A549 (cell line): ENCODE data around the gene MEPCE. TPM values are rescaled to one million over a fixed set of nuclear protein-coding genes. Genes with fewer than 3 reads are reported as not detected.

Experiments used
- ATAC-seq, 2 experiments: fragments of 200-7000 bp in 1 of 2; fragments of >200 bp in 1 of 2; cut with Nextera tagmentation in 1 of 2; cut with Tn5 transposase in 1 of 2; 3 replicates each; pipeline versions ENCODE4 v1.8.0 to v1.9.1; 2018 to 2020; ENCODE audit warnings: mild to moderate bottlenecking in 1 of 2, moderate library complexity in 1 of 2
- CTCF ChIA-PET: fragments of 300-600 bp; sonication (Branson Sonifier 250); formaldehyde crosslinking; extraction: SDS; loops from one replicate; lab custom pipeline; 2021; ENCODE audit warnings: antibody characterized with exemption, inconsistent platforms; lab: Yijun Ruan, JAX
- POLR2A ChIA-PET: fragments of 350-600 bp; formaldehyde crosslinking; extraction: SDS; loops from one replicate; lab custom pipeline; 2021; ENCODE audit warnings: antibody characterized with exemption, inconsistent platforms; lab: Yijun Ruan, JAX
- DNase-seq, 2 experiments: peaks; one replicate each; pipeline versions ENCODE4 v3.0.0 to v3.0.0-alpha.2; 2011 to 2016; ENCODE audit warnings: low read depth in 1 of 2, low spot score in 1 of 2
- FAIRE-seq: peaks from 2 replicates; lab custom pipeline; 2011; peaks lifted over from hg19 to GRCh38; lab: Jason Lieb, UNC
- H3K27ac ChIP-seq, 2 experiments: fragments of >200 bp; sonication (Bioruptor Twin); formaldehyde crosslinking; 3 replicates each; pipeline ENCODE4 v1.5.1; 2016 to 2017
- H3K4me1 ChIP-seq: fragments of >200 bp; sonication (Bioruptor Twin); formaldehyde crosslinking; 3 replicates; pipeline ENCODE4 v1.6.1; 2016
- H3K4me2 ChIP-seq: fragments of >200 bp; sonication (Bioruptor Twin); formaldehyde crosslinking; 3 replicates; pipeline ENCODE4 v1.6.1; 2016
- H3K4me3 ChIP-seq: fragments of >200 bp; sonication (Bioruptor Twin); formaldehyde crosslinking; 3 replicates; pipeline ENCODE4 v1.5.1; 2016
- H3K9me3 ChIP-seq: fragments of >200 bp; sonication (Bioruptor Twin); formaldehyde crosslinking; 3 replicates; pipeline ENCODE4 v1.6.1; 2016
- CBX2 ChIP-seq: fragments of 200-600 bp; sonication (generic); IDR thresholded peaks from 2 replicates; pipeline ENCODE4 v1.6.1; 2016; ENCODE audit warnings: low read depth, mild to moderate bottlenecking, borderline replicate concordance
- CBX8 ChIP-seq: fragments of 200-600 bp; sonication (generic); IDR thresholded peaks from 2 replicates; pipeline ENCODE4 v1.6.1; 2016
- CHD2 ChIP-seq: fragments of 150-350 bp; IDR thresholded peaks from 2 replicates; pipeline ENCODE4 v1.6.1; 2014; ENCODE audit warnings: low read length; ENCODE audit not compliant: partially characterized antibody
- CHD4 ChIP-seq: fragments of 200-600 bp; sonication (generic); IDR thresholded peaks from 2 replicates; pipeline ENCODE4 v1.6.1; 2016; ENCODE audit warnings: antibody characterized with exemption, mild to moderate bottlenecking, borderline replicate concordance
- E2F6 ChIP-seq: IDR thresholded peaks from 2 replicates; pipeline ENCODE4 v1.6.1; 2012; ENCODE audit warnings: low read depth, borderline replicate concordance
- EHF ChIP-seq: fragments of 250-450 bp; sonication (Bioruptor Pico); IDR thresholded peaks from 2 replicates; pipeline ENCODE4 v1.5.0; 2020; ENCODE audit warnings: mild to moderate bottlenecking
- ELK1 ChIP-seq: fragments of 150-350 bp; IDR thresholded peaks from 2 replicates; pipeline ENCODE4 v1.6.1; 2014; ENCODE audit warnings: low read depth, mild to moderate bottlenecking, low read length
- EP300 ChIP-seq, 2 experiments: fragments of >200 bp; sonication (Bioruptor Twin); formaldehyde crosslinking; IDR thresholded peaks; 2 replicates in 1 of 2; 3 replicates in 1 of 2; pipeline ENCODE4 v1.6.1; 2016 to 2017
- ESRRA ChIP-seq: fragments of 150-350 bp; IDR thresholded peaks from 2 replicates; pipeline ENCODE4 v1.6.1; 2014; ENCODE audit warnings: mild to moderate bottlenecking, low read length, borderline replicate concordance
- FOSB ChIP-seq: fragments of 250-450 bp; sonication (Bioruptor Pico); IDR thresholded peaks from 2 replicates; pipeline ENCODE4 v1.5.0; 2020; ENCODE audit warnings: mild to moderate bottlenecking, moderate library complexity
- FOXS1 ChIP-seq: fragments of 250-450 bp; sonication (Bioruptor Pico); IDR thresholded peaks from 2 replicates; pipeline ENCODE4 v1.5.0; 2020; ENCODE audit warnings: mild to moderate bottlenecking, moderate library complexity
- GATA3 ChIP-seq: IDR thresholded peaks from 2 replicates; pipeline ENCODE4 v1.6.1; 2012; ENCODE audit warnings: borderline replicate concordance
- HDAC2 ChIP-seq: fragments of 200-600 bp; sonication (generic); IDR thresholded peaks from 2 replicates; pipeline ENCODE4 v1.6.1; 2016
- HOXA7 ChIP-seq: fragments of 250-450 bp; sonication (Bioruptor Pico); IDR thresholded peaks from 2 replicates; pipeline ENCODE4 v1.5.0; 2020; ENCODE audit warnings: mild to moderate bottlenecking, moderate library complexity
- HOXB5 ChIP-seq: fragments of 250-450 bp; sonication (Bioruptor Pico); IDR thresholded peaks from 2 replicates; pipeline ENCODE4 v1.5.0; 2020; ENCODE audit warnings: mild to moderate bottlenecking, moderate library complexity
- KDM1A ChIP-seq: fragments of 200-600 bp; sonication (generic); IDR thresholded peaks from 2 replicates; pipeline ENCODE4 v1.6.1; 2016; ENCODE audit warnings: low read depth, mild to moderate bottlenecking
- NFE2L2 ChIP-seq: fragments of 150-350 bp; conservative IDR thresholded peaks from 2 replicates; pipeline ENCODE4 v1.6.1; 2014; ENCODE audit warnings: low read length
- NPAS2 ChIP-seq: fragments of 250-450 bp; sonication (Bioruptor Pico); IDR thresholded peaks from 2 replicates; pipeline ENCODE4 v1.8.0; 2022; ENCODE audit warnings: mild to moderate bottlenecking, moderate library complexity, borderline replicate concordance
- NR3C1 ChIP-seq: fragments of >200 bp; sonication (Bioruptor Twin); formaldehyde crosslinking; IDR thresholded peaks from 3 replicates; pipeline ENCODE4 v1.6.1; 2017
- PBX3 ChIP-seq: IDR thresholded peaks from 2 replicates; pipeline ENCODE4 v1.6.1; 2012
- PHF8 ChIP-seq: fragments of 200-600 bp; sonication (generic); IDR thresholded peaks from 2 replicates; pipeline ENCODE4 v1.6.1; 2016; ENCODE audit warnings: low read depth, mild to moderate bottlenecking, antibody characterized with exemption, moderate library complexity, borderline replicate concordance
- POLR2A ChIP-seq: IDR thresholded peaks from 2 replicates; pipeline ENCODE4 v1.6.1; 2012; ENCODE audit warnings: mild to moderate bottlenecking, low read length
- POLR2AphosphoS2 ChIP-seq: conservative IDR thresholded peaks from 2 replicates; pipeline ENCODE4 v1.6.1; 2012; ENCODE audit warnings: low read length, improper control_type of control experiment, inconsistent platforms
- RAD21 ChIP-seq, 2 experiments: fragments of >200 bp in 1 of 2; sonication (Bioruptor Twin) in 1 of 2; formaldehyde crosslinking in 1 of 2; IDR thresholded peaks in 1 of 2; conservative IDR thresholded peaks in 1 of 2; 2 replicates in 1 of 2; 3 replicates in 1 of 2; pipeline ENCODE4 v1.6.1; 2012 to 2018; ENCODE audit warnings: inconsistent platforms in 1 of 2
- RARB ChIP-seq: fragments of 250-450 bp; sonication (Bioruptor Pico); IDR thresholded peaks from 2 replicates; pipeline ENCODE4 v1.8.0; 2021; ENCODE audit warnings: mild to moderate bottlenecking, moderate library complexity
- RCOR1 ChIP-seq: fragments of 150-350 bp; IDR thresholded peaks from 2 replicates; pipeline ENCODE4 v1.6.1; 2014; ENCODE audit warnings: antibody characterized with exemption, low read length, low read depth
- SMC3 ChIP-seq: fragments of >200 bp; sonication (Bioruptor Twin); formaldehyde crosslinking; IDR thresholded peaks from 3 replicates; pipeline ENCODE4 v1.6.1; 2018; ENCODE audit warnings: inconsistent platforms
- TFCP2L1 ChIP-seq: fragments of 250-450 bp; sonication (Bioruptor Pico); IDR thresholded peaks from 2 replicates; pipeline ENCODE4 v1.5.0; 2021; ENCODE audit warnings: mild to moderate bottlenecking
- ZFP36 ChIP-seq: fragments of 450-650 bp; IDR thresholded peaks from 2 replicates; pipeline ENCODE4 v1.6.1; 2014; ENCODE audit warnings: borderline replicate concordance; ENCODE audit not compliant: partially characterized antibody
- ZNF302 ChIP-seq: fragments of 250-450 bp; sonication (Bioruptor Pico); IDR thresholded peaks from 2 replicates; pipeline ENCODE4 v1.9.0; 2021; ENCODE audit warnings: inconsistent platforms, mild to moderate bottlenecking, moderate library complexity
- WGBS: methylation state at CpG from one replicate; pipeline ENCODE4 v1.1.6; 2017; ENCODE audit errors: missing lambda C conversion rate; 5-methylcytosine and 5-hydroxymethylcytosine counted together
- polyA plus RNA-seq, 4 experiments: library from polyadenylated mRNA; depleted of rRNA in 3 of 4; stranded (reverse); fragments of >200 nt; fragmentation: RNase III in 1 of 4; extraction: RNeasy Plus Mini Kit Qiagen cat#74134 plus additional on column Dnase treatment in 1 of 4; gene quantifications; 2 replicates in 3 of 4; 3 replicates in 1 of 4; pipeline ENCODE4 v1.2.3, GENCODE V29; 2011 to 2017
- TF ChIP-seq, protein P1 (sequence below): fragments of >200 bp; sonication (Bioruptor Twin); formaldehyde crosslinking; IDR thresholded peaks from 2 replicates; pipeline ENCODE4 v1.6.1; 2016
- TF ChIP-seq, protein P2 (sequence below): fragments of 450-650 bp; IDR thresholded peaks from 2 replicates; pipeline ENCODE4 v1.6.1; 2014; ENCODE audit warnings: antibody characterized with exemption
- TF ChIP-seq, protein P3 (sequence below): IDR thresholded peaks from 2 replicates; pipeline ENCODE4 v1.6.1; 2012

Gene MEPCE
- polyA plus RNA-seq, 2 of the 4 experiments (the other 2 are of a cell fraction), result 10.0 to 38.4 TPM

DNA sequence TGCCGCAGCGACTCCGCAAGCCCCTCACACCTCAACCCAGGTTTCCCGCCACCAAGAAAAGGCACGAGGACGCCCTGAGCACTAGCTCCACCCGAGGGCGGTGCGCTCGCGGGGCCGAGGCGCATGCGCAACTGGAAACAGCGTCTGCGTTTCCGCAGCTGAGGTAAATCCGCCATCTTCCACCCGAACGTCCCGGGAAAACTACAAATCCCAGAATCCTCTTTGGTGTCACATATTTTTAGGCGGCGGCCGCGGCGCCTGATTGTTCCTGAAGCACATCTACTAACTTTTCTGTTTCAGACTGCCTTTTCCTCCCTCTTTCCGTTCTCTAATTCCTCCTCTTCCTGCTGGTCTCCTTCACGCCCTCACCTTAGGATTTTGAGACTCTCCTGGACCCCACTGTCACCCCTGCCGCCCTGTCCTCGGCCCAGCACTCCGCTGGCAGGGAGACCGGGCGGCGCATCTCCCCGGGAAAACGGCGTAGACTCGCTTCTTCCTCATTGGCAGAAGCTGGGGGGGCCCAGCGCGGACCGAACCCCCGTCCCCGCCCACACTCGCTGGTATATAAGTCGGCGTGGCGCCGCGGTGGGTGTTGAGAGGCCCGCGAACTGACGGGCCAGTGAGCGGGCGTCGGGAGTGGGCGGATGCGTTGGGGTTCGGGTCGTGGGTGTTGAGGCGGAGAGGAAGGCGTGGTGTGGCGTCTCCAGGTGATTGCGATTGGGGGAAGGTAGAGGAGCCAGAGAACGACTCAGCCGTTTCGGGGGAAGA, 1.2 kb upstream of the MEPCE start, which contains the start of gene ZCWPW1 (continued):
- TF ChIP-seq GATA3, result no peak; the same call in 1 of the 2 replicates
- TF ChIP-seq, all 56 proteins: peak for 20

DNA sequence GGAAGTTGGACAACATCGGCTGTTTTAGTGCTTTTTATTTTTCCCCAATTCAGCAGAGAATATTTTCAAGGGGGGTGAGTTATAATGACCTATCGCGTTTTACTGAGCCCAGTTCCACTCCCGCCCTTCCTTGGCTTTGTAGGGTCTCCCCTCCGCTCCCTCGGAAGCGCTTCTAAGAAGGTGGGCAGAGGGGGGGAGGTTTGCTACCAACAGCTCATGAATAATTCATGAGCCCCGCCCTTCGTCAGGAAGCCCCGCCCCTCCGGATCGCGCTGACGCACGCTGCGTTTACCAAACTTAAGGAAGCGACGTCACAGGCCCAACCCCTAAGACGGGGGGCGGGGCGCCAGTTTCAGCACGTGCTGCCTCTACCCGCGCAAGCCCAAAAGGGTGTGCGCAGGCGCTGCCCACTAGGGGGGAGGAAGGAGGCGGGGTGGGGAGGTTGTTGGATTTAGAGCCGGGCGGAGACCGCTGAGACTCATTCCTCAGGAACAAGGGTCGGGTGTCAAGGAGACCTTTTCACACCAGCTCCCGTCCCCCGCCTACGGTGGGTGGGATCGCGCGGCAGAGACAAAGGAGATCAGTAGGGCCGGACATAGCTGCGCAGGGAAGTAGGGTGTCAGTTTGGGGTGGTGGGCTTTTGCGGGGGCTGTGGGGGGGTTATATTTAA, 529 bp upstream of the MEPCE start:
- H3K4me3 ChIP-seq, result peak overlapping the region; percentile 86
- DNase-seq, result peak; percentile 93 to 100
- peak; percentile 63 to 73 for ATAC-seq
- POLR2A ChIA-PET, result interaction anchor here (0.5 to 2.8 kb wide), 48 partner anchors 8 to 1538 kb away, joined by 3 to 23 read pairs (median 6); partner anchors contain the start of genes AGFG2, BUD31, COPS6 and FBXO24
- peak overlapping the region; percentile 88 for H3K4me2 ChIP-seq
- H3K4me1 ChIP-seq, result peaks cover 26% of the 10 kb centered on the region; the same call in 2 of the 3 replicates
- H3K27ac ChIP-seq, result peak overlapping the region; percentile 93 to 100
- CTCF ChIA-PET, result interaction anchor here (1.0 to 1.8 kb wide), 5 partner anchors 11 to 54 kb away, joined by 3 to 7 read pairs (median 3); no protein-coding TSS in a partner anchor
- peak; percentile 28 for FAIRE-seq
- H3K9me3 ChIP-seq, result peaks cover 5% of the 10 kb centered on the region; the same call in 1 of the 3 replicates
- WGBS, result 1% methylated on average over 20 of the region's 40 CpGs
- TF ChIP-seq HOXB5 (CRISPR knock-in tag), result 0 out of 2 replicates have a peak, but pooled peaks have one; percentile 32
- TF ChIP-seq ESRRA, result no peak
- TF ChIP-seq ELK1, result no peak
- TF ChIP-seq CHD4, result no peak
- no peak; the same call in 1 of the 2 replicates for TF ChIP-seq NFE2L2
- TF ChIP-seq CBX2, result no peak
- peak; percentile 92; the same call in 1 of the 2 replicates for TF ChIP-seq RARB (CRISPR knock-in tag)
- no peak; the same call in 1 of the 2 replicates for TF ChIP-seq HOXA7 (CRISPR knock-in tag)
- no peak; the same call in none of the 2 replicates for TF ChIP-seq FOSB (CRISPR knock-in tag)
- TF ChIP-seq NR3C1, result no peak
- TF ChIP-seq POLR2AphosphoS2, result no peak
- no peak for TF ChIP-seq EP300 (IDR thresholded peaks at IDR 0.05)
- no peak for TF ChIP-seq EHF
- TF ChIP-seq NPAS2 (CRISPR knock-in tag), result no peak
- TF ChIP-seq ZNF302, result no peak
- peak; percentile 93 for TF ChIP-seq POLR2A
- TF ChIP-seq SMC3, result no peak
- TF ChIP-seq PHF8, result peak; percentile 44; the same call in 1 of the 2 replicates
- peak; percentile 71; the same call in 1 of the 2 replicates for TF ChIP-seq PBX3
- peak; percentile 95 for TF ChIP-seq E2F6
- TF ChIP-seq TFCP2L1, result no peak
- no peak for TF ChIP-seq ZFP36
- no peak for TF ChIP-seq CBX8
- no peak for TF ChIP-seq RCOR1
- TF ChIP-seq RAD21 (conservative IDR thresholded peaks at IDR 0.05 in 1 of 2, IDR thresholded peaks at IDR 0.05 in 1 of 2), result no peak
- TF ChIP-seq KDM1A, result no peak
- TF ChIP-seq HDAC2, result no peak
- TF ChIP-seq CHD2, result no peak
- TF ChIP-seq, protein P1, sequence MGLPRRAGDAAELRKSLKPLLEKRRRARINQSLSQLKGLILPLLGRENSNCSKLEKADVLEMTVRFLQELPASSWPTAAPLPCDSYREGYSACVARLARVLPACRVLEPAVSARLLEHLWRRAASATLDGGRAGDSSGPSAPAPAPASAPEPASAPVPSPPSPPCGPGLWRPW, result no peak
- no peak for TF ChIP-seq FOXS1 (CRISPR knock-in tag)
- TF ChIP-seq, protein P2, sequence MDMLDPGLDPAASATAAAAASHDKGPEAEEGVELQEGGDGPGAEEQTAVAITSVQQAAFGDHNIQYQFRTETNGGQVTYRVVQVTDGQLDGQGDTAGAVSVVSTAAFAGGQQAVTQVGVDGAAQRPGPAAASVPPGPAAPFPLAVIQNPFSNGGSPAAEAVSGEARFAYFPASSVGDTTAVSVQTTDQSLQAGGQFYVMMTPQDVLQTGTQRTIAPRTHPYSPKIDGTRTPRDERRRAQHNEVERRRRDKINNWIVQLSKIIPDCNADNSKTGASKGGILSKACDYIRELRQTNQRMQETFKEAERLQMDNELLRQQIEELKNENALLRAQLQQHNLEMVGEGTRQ, result peak; percentile 92
- TF ChIP-seq, protein P3, sequence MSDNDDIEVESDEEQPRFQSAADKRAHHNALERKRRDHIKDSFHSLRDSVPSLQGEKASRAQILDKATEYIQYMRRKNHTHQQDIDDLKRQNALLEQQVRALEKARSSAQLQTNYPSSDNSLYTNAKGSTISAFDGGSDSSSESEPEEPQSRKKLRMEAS, result peak; percentile 97
